OCI-LY3 (cell line): ENCODE results near the gene FGF19.

Experiments
- H2AFZ ChIP-seq: fragments of 200-600, 300-600 bp; shearing (Covaris generic); 2 replicates; pipeline ENCODE4 v1.6.0; 2014; ENCODE audit warnings: antibody characterized with exemption, low read depth, low read length
- H3K27ac ChIP-seq: fragments of 200-600, 300-600 bp; sonication (generic); 2 replicates; pipeline ENCODE4 v1.5.1; 2014; ENCODE audit warnings: mild to moderate bottlenecking, low read length, moderate library complexity, mixed read lengths
- H3K27me3 ChIP-seq: fragments of 200-600, 300-600 bp; sonication (generic); 2 replicates; pipeline ENCODE4 v1.6.1; 2014; ENCODE audit warnings: low read depth, low read length, mixed read lengths
- H3K36me3 ChIP-seq: fragments of 200-600, 300-600 bp; sonication (generic); replicated peaks from 2 replicates; pipeline ENCODE3; 2014; ENCODE audit warnings: low read depth, low read length, mixed read lengths
- H3K4me1 ChIP-seq: fragments of 300-600, 200-600 bp; sonication (generic); 2 replicates; pipeline ENCODE4 v1.6.1; 2014; ENCODE audit warnings: low read length, mixed read lengths
- H3K4me2 ChIP-seq: fragments of 200-600, 300-600 bp; sonication (generic); 2 replicates; pipeline ENCODE4 v1.6.1; 2014; ENCODE audit warnings: low read length, mixed read lengths
- H3K4me3 ChIP-seq: fragments of 300-600, 200-600 bp; sonication (generic); 2 replicates; pipeline ENCODE4 v1.5.1; 2014; ENCODE audit warnings: antibody characterized with exemption, mild to moderate bottlenecking, low read length, moderate library complexity
- H3K79me2 ChIP-seq: fragments of 300-600, 200-600 bp; shearing (Covaris generic); 2 replicates; pipeline ENCODE4 v1.6.1; 2014; ENCODE audit warnings: mild to moderate bottlenecking, low read length, mixed read lengths
- H3K9ac ChIP-seq: fragments of 300-600, 200-600 bp; shearing (Covaris generic); 2 replicates; pipeline ENCODE4 v1.6.0; 2014; ENCODE audit warnings: mild to moderate bottlenecking, low read length, moderate library complexity
- H3K9me3 ChIP-seq: fragments of 200-600, 300-600 bp; shearing (Covaris generic); 2 replicates; pipeline ENCODE4 v1.6.1; 2014; ENCODE audit warnings: low read length, mixed read lengths; ENCODE audit not compliant: insufficient read depth
- H4K20me1 ChIP-seq: fragments of 200-600, 300-600 bp; sonication (generic); 2 replicates; pipeline ENCODE4 v1.6.1; 2016; ENCODE audit warnings: low read length, mixed read lengths; ENCODE audit not compliant: insufficient read depth
- EZH2phosphoT487 ChIP-seq: fragments of 200-600 bp; shearing (Covaris generic); IDR thresholded peaks from 2 replicates; pipeline ENCODE4 v1.6.1; 2018; ENCODE audit warnings: antibody characterized with exemption, mixed run types, low read depth
- TF ChIP-seq, protein P1 (sequence below): fragments of 200-600, 300-600 bp; sonication (generic); IDR thresholded peaks from 2 replicates; pipeline ENCODE4 v1.5.1; 2014; ENCODE audit warnings: antibody characterized with exemption, low read length, low read depth

Gene FGF19

DNA sequence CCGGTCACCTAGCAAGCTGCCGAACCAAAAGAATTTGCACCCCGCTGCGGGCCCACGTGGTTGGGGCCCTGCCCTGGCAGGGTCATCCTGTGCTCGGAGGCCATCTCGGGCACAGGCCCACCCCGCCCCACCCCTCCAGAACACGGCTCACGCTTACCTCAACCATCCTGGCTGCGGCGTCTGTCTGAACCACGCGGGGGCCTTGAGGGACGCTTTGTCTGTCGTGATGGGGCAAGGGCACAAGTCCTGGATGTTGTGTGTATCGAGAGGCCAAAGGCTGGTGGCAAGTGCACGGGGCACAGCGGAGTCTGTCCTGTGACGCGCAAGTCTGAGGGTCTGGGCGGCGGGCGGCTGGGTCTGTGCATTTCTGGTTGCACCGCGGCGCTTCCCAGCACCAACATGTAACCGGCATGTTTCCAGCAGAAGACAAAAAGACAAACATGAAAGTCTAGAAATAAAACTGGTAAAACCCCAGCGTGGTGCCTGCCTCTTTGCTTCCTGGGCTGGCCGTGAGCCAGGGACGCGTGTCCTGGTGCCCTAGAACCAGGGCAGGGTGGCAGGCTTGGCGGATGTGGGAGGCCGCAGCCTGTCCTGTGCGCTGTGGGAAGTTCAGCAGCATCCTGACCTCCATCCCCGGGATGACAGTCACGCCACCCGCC lies 49.7 kb downstream of the FGF19 start:
- Histone ChIP-seq H3K79me2 (0 out of 2 replicates have a peak, but pooled peaks cover 9% of the 10 kb centered on the region), H3K27ac (no peak overlapping the region), H3K27me3 (no peaks in the 10 kb centered on the region), H3K9ac (no peak overlapping the region), H3K4me2 (no peak overlapping the region), H3K4me3 (no peak overlapping the region), H3K36me3 (peaks cover 33% of the 10 kb centered on the region), H3K4me1 (no peaks in the 10 kb centered on the region), H2AFZ (no peak overlapping the region), H4K20me1 (peaks cover 4% of the 10 kb centered on the region; the same call in 1 of the 2 replicates), H3K9me3 (no peaks in the 10 kb centered on the region)
- TF ChIP-seq EZH2phosphoT487: no peak
- TF ChIP-seq, protein P1, sequence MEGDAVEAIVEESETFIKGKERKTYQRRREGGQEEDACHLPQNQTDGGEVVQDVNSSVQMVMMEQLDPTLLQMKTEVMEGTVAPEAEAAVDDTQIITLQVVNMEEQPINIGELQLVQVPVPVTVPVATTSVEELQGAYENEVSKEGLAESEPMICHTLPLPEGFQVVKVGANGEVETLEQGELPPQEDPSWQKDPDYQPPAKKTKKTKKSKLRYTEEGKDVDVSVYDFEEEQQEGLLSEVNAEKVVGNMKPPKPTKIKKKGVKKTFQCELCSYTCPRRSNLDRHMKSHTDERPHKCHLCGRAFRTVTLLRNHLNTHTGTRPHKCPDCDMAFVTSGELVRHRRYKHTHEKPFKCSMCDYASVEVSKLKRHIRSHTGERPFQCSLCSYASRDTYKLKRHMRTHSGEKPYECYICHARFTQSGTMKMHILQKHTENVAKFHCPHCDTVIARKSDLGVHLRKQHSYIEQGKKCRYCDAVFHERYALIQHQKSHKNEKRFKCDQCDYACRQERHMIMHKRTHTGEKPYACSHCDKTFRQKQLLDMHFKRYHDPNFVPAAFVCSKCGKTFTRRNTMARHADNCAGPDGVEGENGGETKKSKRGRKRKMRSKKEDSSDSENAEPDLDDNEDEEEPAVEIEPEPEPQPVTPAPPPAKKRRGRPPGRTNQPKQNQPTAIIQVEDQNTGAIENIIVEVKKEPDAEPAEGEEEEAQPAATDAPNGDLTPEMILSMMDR: no peak

DNA sequence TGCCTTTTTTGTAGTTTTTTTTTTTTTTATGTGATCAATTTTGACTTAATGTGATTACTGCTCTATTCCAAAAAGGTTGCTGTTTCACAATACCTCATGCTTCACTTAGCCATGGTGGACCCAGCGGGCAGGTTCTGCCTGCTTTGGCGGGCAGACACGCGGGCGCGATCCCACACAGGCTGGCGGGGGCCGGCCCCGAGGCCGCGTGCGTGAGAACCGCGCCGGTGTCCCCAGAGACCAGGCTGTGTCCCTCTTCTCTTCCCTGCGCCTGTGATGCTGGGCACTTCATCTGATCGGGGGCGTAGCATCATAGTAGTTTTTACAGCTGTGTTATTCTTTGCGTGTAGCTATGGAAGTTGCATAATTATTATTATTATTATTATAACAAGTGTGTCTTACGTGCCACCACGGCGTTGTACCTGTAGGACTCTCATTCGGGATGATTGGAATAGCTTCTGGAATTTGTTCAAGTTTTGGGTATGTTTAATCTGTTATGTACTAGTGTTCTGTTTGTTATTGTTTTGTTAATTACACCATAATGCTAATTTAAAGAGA lies 50.3 kb downstream of the FGF19 start:
- Histone ChIP-seq H3K27ac (no peak overlapping the region), H4K20me1 (peaks cover 4% of the 10 kb centered on the region; the same call in 1 of the 2 replicates)

DNA sequence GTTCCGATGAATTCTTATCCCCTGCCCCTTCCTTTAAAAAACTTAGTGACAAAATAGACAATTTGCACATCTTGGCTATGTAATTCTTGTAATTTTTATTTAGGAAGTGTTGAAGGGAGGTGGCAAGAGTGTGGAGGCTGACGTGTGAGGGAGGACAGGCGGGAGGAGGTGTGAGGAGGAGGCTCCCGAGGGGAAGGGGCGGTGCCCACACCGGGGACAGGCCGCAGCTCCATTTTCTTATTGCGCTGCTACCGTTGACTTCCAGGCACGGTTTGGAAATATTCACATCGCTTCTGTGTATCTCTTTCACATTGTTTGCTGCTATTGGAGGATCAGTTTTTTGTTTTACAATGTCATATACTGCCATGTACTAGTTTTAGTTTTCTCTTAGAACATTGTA lies 50.8 kb downstream of the FGF19 start:
- Histone ChIP-seq H3K4me2 (no peak overlapping the region), H3K27ac (no peak overlapping the region), H3K9me3 (no peaks in the 10 kb centered on the region), H3K4me3 (no peak overlapping the region), H3K79me2 (0 out of 2 replicates have a peak, but pooled peaks cover 10% of the 10 kb centered on the region), H2AFZ (no peak overlapping the region), H3K9ac (no peak overlapping the region), H4K20me1 (peaks cover 4% of the 10 kb centered on the region; the same call in 1 of the 2 replicates), H3K27me3 (no peaks in the 10 kb centered on the region), H3K4me1 (no peaks in the 10 kb centered on the region), H3K36me3 (peaks cover 44% of the 10 kb centered on the region)
- TF ChIP-seq EZH2phosphoT487: no peak
- TF ChIP-seq, protein P1: no peak

More for the DNA sequence above, 50.3 kb downstream of the FGF19 start:
- no peaks in the 10 kb centered on the region for H3K27me3 ChIP-seq
- H3K4me3 ChIP-seq: no peak overlapping the region
- H3K9me3 ChIP-seq: no peaks in the 10 kb centered on the region
- no peak overlapping the region for H3K4me2 ChIP-seq
- TF ChIP-seq, protein P1: no peak
- no peak for TF ChIP-seq EZH2phosphoT487
- H2AFZ ChIP-seq: no peak overlapping the region
- H3K4me1 ChIP-seq: no peaks in the 10 kb centered on the region
- H3K9ac ChIP-seq: no peak overlapping the region
- 0 out of 2 replicates have a peak, but pooled peaks cover 10% of the 10 kb centered on the region for H3K79me2 ChIP-seq
- peaks cover 39% of the 10 kb centered on the region for H3K36me3 ChIP-seq

DNA sequence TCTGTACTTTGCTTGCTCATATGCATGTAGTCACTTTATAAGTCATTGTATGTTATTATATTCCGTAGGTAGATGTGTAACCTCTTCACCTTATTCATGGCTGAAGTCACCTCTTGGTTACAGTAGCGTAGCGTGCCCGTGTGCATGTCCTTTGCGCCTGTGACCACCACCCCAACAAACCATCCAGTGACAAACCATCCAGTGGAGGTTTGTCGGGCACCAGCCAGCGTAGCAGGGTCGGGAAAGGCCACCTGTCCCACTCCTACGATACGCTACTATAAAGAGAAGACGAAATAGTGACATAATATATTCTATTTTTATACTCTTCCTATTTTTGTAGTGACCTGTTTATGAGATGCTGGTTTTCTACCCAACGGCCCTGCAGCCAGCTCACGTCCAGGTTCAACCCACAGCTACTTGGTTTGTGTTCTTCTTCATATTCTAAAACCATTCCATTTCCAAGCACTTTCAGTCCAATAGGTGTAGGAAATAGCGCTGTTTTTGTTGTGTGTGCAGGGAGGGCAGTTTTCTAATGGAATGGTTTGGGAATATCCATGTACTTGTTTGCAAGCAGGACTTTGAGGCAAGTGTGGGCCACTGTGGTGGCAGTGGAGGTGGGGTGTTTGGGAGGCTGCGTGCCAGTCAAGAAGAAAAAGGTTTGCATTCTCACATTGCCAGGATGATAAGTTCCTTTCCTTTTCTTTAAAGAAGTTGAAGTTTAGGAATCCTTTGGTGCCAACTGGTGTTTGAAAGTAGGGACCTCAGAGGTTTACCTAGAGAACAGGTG lies 51.8 kb downstream of the FGF19 start:
- Histone ChIP-seq H2AFZ (no peak overlapping the region), H3K4me2 (no peak overlapping the region), H3K4me3 (no peak overlapping the region), H3K79me2 (0 out of 2 replicates have a peak, but pooled peaks cover 10% of the 10 kb centered on the region), H3K9me3 (no peaks in the 10 kb centered on the region), H3K27ac (no peak overlapping the region), H3K36me3 (peaks cover 53% of the 10 kb centered on the region), H3K9ac (no peak overlapping the region), H3K27me3 (no peaks in the 10 kb centered on the region), H4K20me1 (peaks cover 4% of the 10 kb centered on the region; the same call in 1 of the 2 replicates), H3K4me1 (no peaks in the 10 kb centered on the region)
- no peak for TF ChIP-seq EZH2phosphoT487
- TF ChIP-seq, protein P1: no peak
